ENCODE measurements around the gene PGM5.

Gene PGM5

DNA sequence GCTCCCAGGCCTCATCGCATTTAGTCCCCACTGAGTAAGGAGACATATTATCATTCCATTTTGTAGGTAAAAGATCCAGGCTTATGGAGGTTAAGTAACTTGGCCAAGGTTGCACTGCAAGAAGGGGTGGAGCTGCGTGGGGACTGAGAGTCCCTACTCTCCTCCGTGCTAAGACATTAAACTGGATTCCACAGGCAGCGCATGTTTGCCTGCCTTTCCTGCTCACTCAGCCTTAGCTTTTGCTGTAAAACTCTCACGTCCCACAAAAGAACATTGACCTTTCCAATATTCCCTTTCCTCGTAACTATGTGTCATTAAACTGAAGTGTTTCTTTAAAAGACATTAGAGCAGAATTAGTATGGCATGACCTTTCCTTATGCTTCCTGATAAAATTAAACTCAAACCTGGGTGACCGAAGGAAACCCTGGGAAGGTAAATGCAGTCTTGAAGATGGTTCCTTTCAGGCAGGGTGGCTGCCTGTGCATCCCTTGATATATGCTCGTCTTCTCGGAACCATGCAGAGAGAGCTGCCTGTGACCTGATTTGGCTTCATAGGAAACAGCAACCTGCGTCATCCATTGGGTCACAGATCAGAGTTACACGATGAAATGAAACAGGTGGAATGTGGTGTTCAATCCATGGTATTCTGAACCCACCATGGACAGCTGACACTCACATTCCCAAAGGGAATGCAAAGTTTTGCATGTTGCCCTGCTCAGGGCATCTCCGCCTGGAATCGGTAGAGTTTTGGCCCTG, 98.3 kb downstream of the PGM5 start:
- H3K4me3 ChIP-seq (ENCODE audit: low read length) = no peak overlapping the region
- no peaks in the 10 kb centered on the region for H3K4me1 ChIP-seq (ENCODE audit: low read length)
- H3K36me3 ChIP-seq (replicated peaks; ENCODE audit: low read depth, low read length) = no peaks in the 10 kb centered on the region
- no peaks in the 10 kb centered on the region for H3K27me3 ChIP-seq (ENCODE audit: low read depth, low read length)
- H3K27ac ChIP-seq (ENCODE audit: low read length) = no peak overlapping the region
- no peaks in the 10 kb centered on the region for H3K9me3 ChIP-seq (ENCODE audit: insufficient read depth, low read length)
- TF ChIP-seq, protein P1, sequence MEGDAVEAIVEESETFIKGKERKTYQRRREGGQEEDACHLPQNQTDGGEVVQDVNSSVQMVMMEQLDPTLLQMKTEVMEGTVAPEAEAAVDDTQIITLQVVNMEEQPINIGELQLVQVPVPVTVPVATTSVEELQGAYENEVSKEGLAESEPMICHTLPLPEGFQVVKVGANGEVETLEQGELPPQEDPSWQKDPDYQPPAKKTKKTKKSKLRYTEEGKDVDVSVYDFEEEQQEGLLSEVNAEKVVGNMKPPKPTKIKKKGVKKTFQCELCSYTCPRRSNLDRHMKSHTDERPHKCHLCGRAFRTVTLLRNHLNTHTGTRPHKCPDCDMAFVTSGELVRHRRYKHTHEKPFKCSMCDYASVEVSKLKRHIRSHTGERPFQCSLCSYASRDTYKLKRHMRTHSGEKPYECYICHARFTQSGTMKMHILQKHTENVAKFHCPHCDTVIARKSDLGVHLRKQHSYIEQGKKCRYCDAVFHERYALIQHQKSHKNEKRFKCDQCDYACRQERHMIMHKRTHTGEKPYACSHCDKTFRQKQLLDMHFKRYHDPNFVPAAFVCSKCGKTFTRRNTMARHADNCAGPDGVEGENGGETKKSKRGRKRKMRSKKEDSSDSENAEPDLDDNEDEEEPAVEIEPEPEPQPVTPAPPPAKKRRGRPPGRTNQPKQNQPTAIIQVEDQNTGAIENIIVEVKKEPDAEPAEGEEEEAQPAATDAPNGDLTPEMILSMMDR (IDR thresholded peaks at IDR 0.05; ENCODE audit: low read depth, low read length) = no peak
- no peak for TF ChIP-seq EZH2phosphoT487 (IDR thresholded peaks at IDR 0.05; ENCODE audit: low read depth)
- H3K9ac ChIP-seq (ENCODE audit: low read length) = no peak overlapping the region
- H4K20me1 ChIP-seq (ENCODE audit: insufficient read depth, low read length) = no peaks in the 10 kb centered on the region
- no peak overlapping the region for H3K4me2 ChIP-seq (ENCODE audit: low read length)
- no peak overlapping the region for H2AFZ ChIP-seq (ENCODE audit: low read depth, low read length)
- no peaks in the 10 kb centered on the region for H3K79me2 ChIP-seq (ENCODE audit: low read length)

DNA sequence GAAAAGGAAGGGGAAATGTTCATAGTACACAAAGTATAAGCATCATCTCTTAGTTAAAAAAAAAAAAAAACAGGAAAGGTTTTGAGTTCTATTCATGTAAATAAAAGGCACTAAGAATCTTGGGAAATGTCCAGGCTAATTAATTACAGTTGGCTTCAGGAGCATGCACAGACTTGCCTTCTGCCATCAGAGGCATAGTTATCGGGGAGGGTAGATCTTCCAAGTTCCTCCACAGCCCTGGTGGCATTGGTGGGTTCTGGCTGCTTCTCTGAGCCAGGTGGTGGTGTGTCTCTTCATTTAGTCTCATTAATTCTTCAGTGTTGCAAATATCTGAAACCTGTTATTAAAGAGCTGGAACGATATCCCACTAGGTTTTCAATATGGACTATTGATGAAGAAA, 99.0 kb downstream of the PGM5 start:
- Histone ChIP-seq H4K20me1 (ENCODE audit: insufficient read depth, low read length) (no peaks in the 10 kb centered on the region), H3K4me1 (ENCODE audit: low read length) (no peaks in the 10 kb centered on the region), H3K36me3 (replicated peaks; ENCODE audit: low read depth, low read length) (no peaks in the 10 kb centered on the region), H3K9me3 (ENCODE audit: insufficient read depth, low read length) (no peaks in the 10 kb centered on the region), H3K27me3 (ENCODE audit: low read depth, low read length) (no peaks in the 10 kb centered on the region), H3K79me2 (ENCODE audit: low read length) (no peaks in the 10 kb centered on the region), H3K4me3 (ENCODE audit: low read length) (no peak overlapping the region), H3K9ac (ENCODE audit: low read length) (no peak overlapping the region), H3K4me2 (ENCODE audit: low read length) (no peak overlapping the region), H2AFZ (ENCODE audit: low read depth, low read length) (no peak overlapping the region), H3K27ac (ENCODE audit: low read length) (no peak overlapping the region)
- TF ChIP-seq, protein P1 (IDR thresholded peaks at IDR 0.05; ENCODE audit: low read depth, low read length) = no peak
- no peak for TF ChIP-seq EZH2phosphoT487 (IDR thresholded peaks at IDR 0.05; ENCODE audit: low read depth)

DNA sequence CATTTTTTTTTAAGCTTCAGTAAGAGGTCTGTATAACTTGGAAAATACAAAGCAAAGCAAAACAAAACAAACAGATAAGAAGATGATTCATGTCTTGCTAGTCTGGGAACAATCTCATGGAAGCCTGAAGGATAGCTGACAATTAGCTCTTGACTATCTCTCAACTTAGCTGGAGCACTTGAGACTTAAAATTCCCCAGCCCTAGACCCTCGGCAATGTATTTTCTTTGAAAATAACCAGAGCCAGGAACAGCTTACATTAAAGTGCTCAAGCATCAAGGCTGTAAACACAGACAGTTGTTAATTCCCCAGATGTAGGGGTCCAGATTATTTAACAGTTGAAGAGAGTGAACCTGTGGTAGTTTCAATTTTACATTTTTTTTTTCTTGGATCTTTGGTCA, 101.4 kb downstream of the PGM5 start:
- Histone ChIP-seq H3K4me2 (ENCODE audit: low read length) (no peak overlapping the region), H2AFZ (ENCODE audit: low read depth, low read length) (no peak overlapping the region), H3K79me2 (ENCODE audit: low read length) (no peaks in the 10 kb centered on the region), H3K36me3 (replicated peaks; ENCODE audit: low read depth, low read length) (no peaks in the 10 kb centered on the region), H4K20me1 (ENCODE audit: insufficient read depth, low read length) (no peaks in the 10 kb centered on the region), H3K9me3 (ENCODE audit: insufficient read depth, low read length) (no peaks in the 10 kb centered on the region), H3K9ac (ENCODE audit: low read length) (no peak overlapping the region), H3K27me3 (ENCODE audit: low read depth, low read length) (no peaks in the 10 kb centered on the region), H3K27ac (ENCODE audit: low read length) (no peak overlapping the region), H3K4me3 (ENCODE audit: low read length) (no peak overlapping the region), H3K4me1 (ENCODE audit: low read length) (no peaks in the 10 kb centered on the region)
- TF ChIP-seq, protein P1 (IDR thresholded peaks at IDR 0.05; ENCODE audit: low read depth, low read length) = no peak
- TF ChIP-seq EZH2phosphoT487 (IDR thresholded peaks at IDR 0.05; ENCODE audit: low read depth) = no peak

DNA sequence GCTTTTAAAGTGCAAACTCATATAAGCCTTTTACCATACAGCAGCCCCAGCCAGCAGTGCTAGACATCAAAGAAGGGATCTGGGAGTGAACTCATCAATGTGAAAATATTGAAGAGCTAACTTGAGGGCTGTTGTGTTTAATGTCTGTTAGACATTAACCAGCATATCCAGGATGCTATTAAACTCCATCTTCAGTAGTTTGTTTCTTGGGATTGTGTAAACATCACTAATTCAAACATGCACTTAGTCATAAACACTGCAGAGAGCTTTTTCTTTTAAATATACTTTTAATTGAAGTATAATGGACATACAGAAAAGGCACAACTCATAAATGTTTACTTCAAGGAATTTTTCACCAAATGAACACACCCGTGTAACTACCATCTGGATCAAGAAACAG, 102.5 kb downstream of the PGM5 start:
- Histone ChIP-seq H3K4me3 (ENCODE audit: low read length) (no peak overlapping the region), H3K79me2 (ENCODE audit: low read length) (no peaks in the 10 kb centered on the region), H3K9ac (ENCODE audit: low read length) (no peak overlapping the region), H3K4me2 (ENCODE audit: low read length) (no peak overlapping the region), H3K36me3 (replicated peaks; ENCODE audit: low read depth, low read length) (no peaks in the 10 kb centered on the region), H3K27me3 (ENCODE audit: low read depth, low read length) (no peaks in the 10 kb centered on the region), H3K9me3 (ENCODE audit: insufficient read depth, low read length) (no peaks in the 10 kb centered on the region), H2AFZ (ENCODE audit: low read depth, low read length) (no peak overlapping the region), H4K20me1 (ENCODE audit: insufficient read depth, low read length) (no peaks in the 10 kb centered on the region), H3K4me1 (ENCODE audit: low read length) (no peaks in the 10 kb centered on the region), H3K27ac (ENCODE audit: low read length) (no peak overlapping the region)
- TF ChIP-seq EZH2phosphoT487 (IDR thresholded peaks at IDR 0.05; ENCODE audit: low read depth) = no peak

Data from OCI-LY3 (cell line).